ENCODE data around the gene INPP5K. TPM values are rescaled to one million over a fixed set of nuclear protein-coding genes. Genes with fewer than 3 reads are reported as not detected.

INPP5K gene
- polyA plus RNA-seq, 1 donor from 2014 or later: 35.8 TPM

GRCh38 chr17:1478418-1478817 is 38.0 kb downstream of the INPP5K start:
- H4K20me1 ChIP-seq (ENCODE audit: insufficient read depth): no peaks in the 10 kb centered on the region
- no peak overlapping the region for H3K27ac ChIP-seq (ENCODE audit: low read length)
- H3K27me3 ChIP-seq (ENCODE audit: insufficient read depth, low read depth, low read length): no peaks in the 10 kb centered on the region
- no peaks in the 10 kb centered on the region for H3K9me2 ChIP-seq (ENCODE audit: insufficient read depth, low read length)
- H3K4me2 ChIP-seq (ENCODE audit: low read length): no peak overlapping the region
- no peak for TF ChIP-seq EP300 (conservative IDR thresholded peaks at IDR 0.05; ENCODE audit: poor library complexity, severe bottlenecking)
- TF ChIP-seq RAD21 (conservative IDR thresholded peaks at IDR 0.05): no peak
- TF ChIP-seq REST (IDR thresholded peaks at IDR 0.05; ENCODE audit: borderline replicate concordance): no peak
- no peak for TF ChIP-seq CTCF (IDR thresholded peaks at IDR 0.05; ENCODE audit: poor library complexity, severe bottlenecking)
- TF ChIP-seq SMC3 (conservative IDR thresholded peaks at IDR 0.05; ENCODE audit: poor library complexity): no peak
- no peak for TF ChIP-seq TAF1 (IDR thresholded peaks at IDR 0.05; ENCODE audit: low read depth)
- TF ChIP-seq POLR2AphosphoS5 (IDR thresholded peaks at IDR 0.05): no peak
- no peak for TF ChIP-seq EZH2 (IDR thresholded peaks at IDR 0.05; ENCODE audit: borderline replicate concordance, insufficient read depth, low read length, poor library complexity, severe bottlenecking)
- no peak for TF ChIP-seq MXI1 (conservative IDR thresholded peaks at IDR 0.05; ENCODE audit: poor library complexity, severe bottlenecking)
- no peaks in the 10 kb centered on the region for H3K79me2 ChIP-seq (replicated peaks; ENCODE audit: insufficient read depth, low read length)
- no peak overlapping the region for H3K4me3 ChIP-seq (ENCODE audit: low read length)
- H3F3A ChIP-seq (ENCODE audit: insufficient read depth, low read length, poor library complexity, severe bottlenecking): no peaks in the 10 kb centered on the region
- no peaks in the 10 kb centered on the region for H3K9me3 ChIP-seq (ENCODE audit: low read length)
- H3K9ac ChIP-seq (ENCODE audit: low read length): no peak overlapping the region
- no peaks in the 10 kb centered on the region for H3K36me3 ChIP-seq (ENCODE audit: insufficient read depth, low read length)
- H2AFZ ChIP-seq (ENCODE audit: low read depth, low read length): no peak overlapping the region

- Histone ChIP-seq H3K4me3 (ENCODE audit: low read length) (no peak overlapping the region), H3K27me3 (ENCODE audit: insufficient read depth, low read depth, low read length) (no peaks in the 10 kb centered on the region), H3K36me3 (ENCODE audit: insufficient read depth, low read length) (no peaks in the 10 kb centered on the region), H3F3A (ENCODE audit: insufficient read depth, low read length, poor library complexity, severe bottlenecking) (no peaks in the 10 kb centered on the region), H3K79me2 (replicated peaks; ENCODE audit: insufficient read depth, low read length) (no peaks in the 10 kb centered on the region), H3K27ac (ENCODE audit: low read length) (no peak overlapping the region), H3K9ac (ENCODE audit: low read length) (no peak overlapping the region), H2AFZ (ENCODE audit: low read depth, low read length) (no peak overlapping the region), H3K9me2 (ENCODE audit: insufficient read depth, low read length) (no peaks in the 10 kb centered on the region), H4K20me1 (ENCODE audit: insufficient read depth) (no peaks in the 10 kb centered on the region), H3K4me2 (ENCODE audit: low read length) (no peak overlapping the region), H3K9me3 (ENCODE audit: low read length) (no peaks in the 10 kb centered on the region)
- TF ChIP-seq CTCF (IDR thresholded peaks at IDR 0.05; ENCODE audit: poor library complexity, severe bottlenecking) (no peak), RAD21 (conservative IDR thresholded peaks at IDR 0.05) (no peak), MXI1 (conservative IDR thresholded peaks at IDR 0.05; ENCODE audit: poor library complexity, severe bottlenecking) (no peak), EP300 (conservative IDR thresholded peaks at IDR 0.05; ENCODE audit: poor library complexity, severe bottlenecking) (no peak), TAF1 (IDR thresholded peaks at IDR 0.05; ENCODE audit: low read depth) (no peak), EZH2 (IDR thresholded peaks at IDR 0.05; ENCODE audit: borderline replicate concordance, insufficient read depth, low read length, poor library complexity, severe bottlenecking) (no peak), SMC3 (conservative IDR thresholded peaks at IDR 0.05; ENCODE audit: poor library complexity) (no peak), REST (IDR thresholded peaks at IDR 0.05; ENCODE audit: borderline replicate concordance) (no peak), POLR2AphosphoS5 (IDR thresholded peaks at IDR 0.05) (no peak)
Observed at GRCh38 chr17:1475321-1475854, 41.0 kb downstream of the INPP5K start.

Measured in neural cell (in vitro differentiated cells).